GM15510 (cell line): ENCODE measurements around the gene FBXO42.

Experiments used
- POLR2A ChIP-seq: IDR thresholded peaks from 3 replicates; pipeline ENCODE4 v1.6.1; 2011; ENCODE audit warnings: borderline replicate concordance; ENCODE audit not compliant: insufficient read length; ENCODE audit errors: extremely low read depth

The FBXO42 gene

DNA sequence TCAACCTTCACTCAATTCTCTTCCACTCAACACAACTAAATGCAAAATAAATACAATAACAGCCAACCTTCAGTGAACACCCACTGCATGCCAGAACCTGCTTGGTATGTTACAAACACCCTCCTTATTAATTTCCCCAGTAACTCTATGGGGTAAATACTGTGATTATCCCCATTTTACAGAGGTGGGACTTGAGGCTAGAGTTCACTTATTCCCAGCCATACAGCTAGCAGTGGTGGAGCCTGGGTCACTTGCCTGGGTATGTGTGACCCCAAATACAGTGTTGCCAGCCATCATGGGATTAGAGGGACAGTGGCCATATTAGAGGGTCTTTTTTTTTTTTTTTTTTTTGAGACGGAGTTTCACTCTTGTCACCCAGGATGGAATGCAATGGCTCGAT, 116.9 kb downstream of the FBXO42 start:
- no peak for TF ChIP-seq POLR2A

- no peak for TF ChIP-seq POLR2A
Observed at GRCh38 chr1:16233431-16233830, 118.8 kb downstream of the FBXO42 start.

GRCh38 chr1:16232316-16232710, 120.0 kb downstream of the FBXO42 start:
- no peak for TF ChIP-seq POLR2A

DNA sequence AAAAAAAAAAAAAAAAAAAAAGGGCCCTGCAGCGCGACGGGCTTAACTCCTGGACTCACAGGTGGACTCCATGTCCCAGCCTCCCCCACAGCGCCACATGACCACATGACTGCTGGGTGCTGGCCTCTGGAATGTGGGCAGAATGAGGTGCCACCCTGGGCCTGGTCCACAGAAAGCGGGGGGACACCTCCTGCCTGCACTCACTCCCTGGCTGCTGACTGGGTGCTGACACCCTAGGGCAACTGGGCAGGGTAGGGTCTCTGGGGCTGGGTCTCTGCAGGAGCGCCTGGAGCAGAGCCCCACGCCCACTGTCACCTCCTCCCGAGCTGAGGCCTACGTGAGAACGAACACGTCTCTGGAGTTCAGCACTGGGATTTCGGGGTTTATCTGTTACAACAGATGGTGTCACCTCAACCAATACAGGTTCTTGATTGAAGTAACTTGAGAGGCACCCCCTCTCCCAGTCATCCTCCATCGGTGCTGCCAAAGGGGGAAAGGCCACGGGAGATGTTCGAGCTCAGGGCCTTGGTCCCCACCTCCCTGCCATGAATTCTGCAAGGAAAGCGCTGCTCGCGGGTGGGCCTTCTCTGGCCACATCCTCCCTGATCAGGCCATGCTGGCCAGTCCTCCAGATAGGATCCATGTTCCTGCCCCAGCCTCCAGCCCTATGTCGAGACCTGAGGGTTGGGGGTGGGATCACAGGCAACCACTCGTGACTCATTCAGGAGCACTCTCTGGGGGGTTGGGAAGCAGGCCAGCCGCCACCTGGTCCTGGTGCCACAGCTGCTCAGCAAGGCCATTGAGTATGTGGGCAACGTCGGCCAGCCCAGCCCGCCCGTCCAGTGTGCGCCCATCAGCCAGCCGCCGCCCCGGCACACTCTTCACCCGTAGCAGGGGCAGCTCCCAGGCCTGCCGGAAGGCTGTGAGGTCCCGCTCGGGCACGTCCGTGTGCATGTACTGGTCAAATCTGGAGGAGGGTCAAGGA, 120.7 kb downstream of the FBXO42 start:
- TF ChIP-seq POLR2A: no peak

GRCh38 chr1:16230744-16231143, 121.5 kb downstream of the FBXO42 start:
- TF ChIP-seq POLR2A: no peak

DNA sequence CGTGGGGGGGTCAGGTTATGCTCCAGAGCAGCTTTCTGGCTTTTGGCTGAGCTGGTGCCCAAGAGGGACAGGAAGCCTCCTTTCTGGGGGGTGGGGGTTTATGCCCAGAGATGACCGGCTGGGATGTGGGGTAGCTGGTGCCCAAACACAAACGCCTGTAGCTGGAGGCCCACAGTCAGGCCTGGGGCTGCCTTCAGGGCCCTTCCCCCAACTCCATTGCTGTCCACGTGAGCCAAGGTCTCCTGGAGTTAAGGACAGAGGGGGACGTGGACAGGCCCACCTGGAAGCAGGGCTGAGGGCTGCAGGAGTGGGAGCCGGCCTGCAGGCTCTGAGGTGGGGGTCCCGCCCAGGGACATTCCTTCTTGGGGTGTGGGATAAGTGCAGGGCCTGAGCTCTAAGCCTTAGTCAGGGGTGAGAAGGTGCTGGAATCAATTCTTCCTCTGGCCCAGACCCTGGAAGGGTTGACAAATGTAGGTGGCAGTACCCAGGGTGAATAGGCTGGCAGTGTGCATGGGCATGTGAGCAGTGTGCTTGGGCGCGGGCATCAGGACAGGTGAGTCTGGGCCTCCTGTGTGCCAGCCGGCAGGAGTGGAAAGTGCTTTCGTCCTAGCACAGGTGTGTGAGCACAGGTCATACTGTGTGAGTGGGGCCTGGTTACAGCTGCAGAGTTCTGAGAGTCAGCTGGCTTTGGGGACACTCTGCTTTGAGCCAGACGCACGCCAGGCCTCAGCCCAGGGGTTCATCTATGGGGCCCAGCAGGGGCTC, 122.1 kb downstream of the FBXO42 start:
- TF ChIP-seq POLR2A: no peak

- TF ChIP-seq POLR2A: no peak
Observed at GRCh38 chr1:16226490-16227179, 125.6 kb downstream of the FBXO42 start.

- TF ChIP-seq POLR2A: no peak
Observed at GRCh38 chr1:16226129-16226489, 126.2 kb downstream of the FBXO42 start.

GRCh38 chr1:16224472-16224871, 127.8 kb downstream of the FBXO42 start:
- no peak for TF ChIP-seq POLR2A

- no peak for TF ChIP-seq POLR2A
Observed at GRCh38 chr1:16221499-16221898, 130.8 kb downstream of the FBXO42 start.

- TF ChIP-seq POLR2A: no peak
Observed at GRCh38 chr1:16219968-16220500, 132.2 kb downstream of the FBXO42 start.

GRCh38 chr1:16218674-16219071, 133.6 kb downstream of the FBXO42 start:
- TF ChIP-seq POLR2A: no peak

DNA sequence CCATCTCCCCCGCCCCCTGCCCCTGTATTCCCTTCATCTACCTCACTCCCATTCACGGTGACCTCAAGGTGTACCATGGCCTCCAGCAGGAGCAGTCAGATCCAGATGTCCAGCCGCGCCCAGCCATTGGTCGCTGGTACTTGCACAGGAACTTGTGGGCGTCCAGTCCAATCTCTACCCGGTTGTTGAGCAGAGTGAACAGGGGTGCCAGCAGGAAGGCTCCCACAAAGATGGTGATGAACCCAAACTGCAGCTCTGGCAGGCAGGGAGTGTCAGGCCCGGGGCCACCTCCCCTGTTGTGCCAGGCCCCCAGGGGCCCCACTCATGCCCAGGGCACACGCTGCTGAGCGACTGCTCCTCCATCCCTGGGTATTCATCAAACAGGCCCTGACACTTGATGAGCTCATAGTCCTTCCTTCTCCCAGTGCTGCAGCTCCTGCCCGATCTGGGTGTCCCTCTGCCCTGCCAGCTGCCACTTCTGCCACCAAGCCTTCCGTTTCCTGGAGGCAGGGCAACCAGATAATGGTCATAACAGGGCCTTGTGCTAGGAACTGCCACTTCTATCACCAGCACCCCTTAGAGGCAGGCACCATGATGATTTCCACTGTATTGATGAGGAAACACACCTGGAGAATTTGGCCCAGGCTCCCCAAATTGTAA, 134.1 kb downstream of the FBXO42 start:
- no peak for TF ChIP-seq POLR2A

- peak; percentile 45 for TF ChIP-seq POLR2A
Observed at GRCh38 chr1:16217061-16217785, 135.1 kb downstream of the FBXO42 start.
